HL-60 (cell line): ENCODE data around the gene HPCAL4.

Source experiments
- DNase-seq, 2 experiments: peaks; one replicate each; pipeline ENCODE4 v3.0.0-alpha.2; 2010 to 2020; ENCODE audit warnings: low read depth in 1 of 2, low spot score in 1 of 2
- H3K27ac ChIP-seq: fragments of 250-450 bp; sonication (Bioruptor Pico); replicated peaks from 2 replicates; pipeline ENCODE4 v1.5.1; 2020; ENCODE audit warnings: mild to moderate bottlenecking, moderate library complexity
- H3K27me3 ChIP-seq: fragments of 250-450 bp; sonication (Bioruptor Pico); 2 replicates; pipeline ENCODE4 v1.5.1; 2021; ENCODE audit warnings: mild to moderate bottlenecking, moderate library complexity; ENCODE audit not compliant: insufficient read depth, poor library complexity, severe bottlenecking
- H3K4me3 ChIP-seq: replicated peaks from 2 replicates; pipeline ENCODE4 v1.5.1; 2011; ENCODE audit warnings: mild to moderate bottlenecking, control low read depth, low read length; ENCODE audit not compliant: insufficient read depth
- GABPA ChIP-seq: IDR thresholded peaks from 2 replicates; pipeline ENCODE4 v1.6.1; 2012; ENCODE audit warnings: low read depth
- POLR2AphosphoS5 ChIP-seq: IDR thresholded peaks from 2 replicates; pipeline ENCODE4 v1.6.1; 2012; ENCODE audit warnings: low read depth
- SPI1 ChIP-seq: IDR thresholded peaks from 2 replicates; pipeline ENCODE4 v1.6.1; 2012; ENCODE audit warnings: low read depth, mild to moderate bottlenecking, borderline replicate concordance
- TF ChIP-seq, protein P1 (sequence below): IDR thresholded peaks from 2 replicates; pipeline ENCODE4 v1.6.1; 2012; ENCODE audit warnings: low read depth; ENCODE audit not compliant: insufficient replicate concordance
- TF ChIP-seq, protein P2 (sequence below): IDR thresholded peaks from one replicate; pipeline ENCODE4 v1.5.1; 2011; ENCODE audit warnings: low read length, control low read depth, inconsistent platforms; ENCODE audit not compliant: insufficient read depth

The HPCAL4 gene

DNA sequence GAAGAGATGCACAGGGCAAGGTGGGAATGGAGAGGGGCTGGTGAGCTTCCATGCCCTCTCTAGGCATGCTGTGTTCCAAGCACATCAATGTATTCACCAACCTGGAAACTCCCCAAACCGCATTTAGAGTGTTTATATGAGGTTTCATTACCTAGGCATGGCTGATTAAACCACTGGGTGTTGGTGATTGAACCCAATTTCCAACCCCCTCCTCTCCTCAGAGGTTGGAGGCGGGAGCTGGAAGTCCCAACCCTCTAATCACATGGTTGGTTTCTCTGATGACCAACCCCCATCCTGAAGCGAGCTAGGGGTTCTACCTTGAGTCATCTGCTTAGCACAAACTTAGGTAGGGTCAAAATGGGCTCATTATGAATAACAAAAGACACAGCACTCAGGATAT is 44.5 kb upstream of the HPCAL4 start:
- Histone ChIP-seq H3K27me3 (peaks cover 12% of the 10 kb centered on the region), H3K4me3 (no peak overlapping the region), H3K27ac (no peak overlapping the region)
- DNase-seq = no peak
- TF ChIP-seq, protein P1, sequence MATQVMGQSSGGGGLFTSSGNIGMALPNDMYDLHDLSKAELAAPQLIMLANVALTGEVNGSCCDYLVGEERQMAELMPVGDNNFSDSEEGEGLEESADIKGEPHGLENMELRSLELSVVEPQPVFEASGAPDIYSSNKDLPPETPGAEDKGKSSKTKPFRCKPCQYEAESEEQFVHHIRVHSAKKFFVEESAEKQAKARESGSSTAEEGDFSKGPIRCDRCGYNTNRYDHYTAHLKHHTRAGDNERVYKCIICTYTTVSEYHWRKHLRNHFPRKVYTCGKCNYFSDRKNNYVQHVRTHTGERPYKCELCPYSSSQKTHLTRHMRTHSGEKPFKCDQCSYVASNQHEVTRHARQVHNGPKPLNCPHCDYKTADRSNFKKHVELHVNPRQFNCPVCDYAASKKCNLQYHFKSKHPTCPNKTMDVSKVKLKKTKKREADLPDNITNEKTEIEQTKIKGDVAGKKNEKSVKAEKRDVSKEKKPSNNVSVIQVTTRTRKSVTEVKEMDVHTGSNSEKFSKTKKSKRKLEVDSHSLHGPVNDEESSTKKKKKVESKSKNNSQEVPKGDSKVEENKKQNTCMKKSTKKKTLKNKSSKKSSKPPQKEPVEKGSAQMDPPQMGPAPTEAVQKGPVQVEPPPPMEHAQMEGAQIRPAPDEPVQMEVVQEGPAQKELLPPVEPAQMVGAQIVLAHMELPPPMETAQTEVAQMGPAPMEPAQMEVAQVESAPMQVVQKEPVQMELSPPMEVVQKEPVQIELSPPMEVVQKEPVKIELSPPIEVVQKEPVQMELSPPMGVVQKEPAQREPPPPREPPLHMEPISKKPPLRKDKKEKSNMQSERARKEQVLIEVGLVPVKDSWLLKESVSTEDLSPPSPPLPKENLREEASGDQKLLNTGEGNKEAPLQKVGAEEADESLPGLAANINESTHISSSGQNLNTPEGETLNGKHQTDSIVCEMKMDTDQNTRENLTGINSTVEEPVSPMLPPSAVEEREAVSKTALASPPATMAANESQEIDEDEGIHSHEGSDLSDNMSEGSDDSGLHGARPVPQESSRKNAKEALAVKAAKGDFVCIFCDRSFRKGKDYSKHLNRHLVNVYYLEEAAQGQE = no peak
- TF ChIP-seq SPI1 = no peak
- no peak for TF ChIP-seq POLR2AphosphoS5
- TF ChIP-seq, protein P2, sequence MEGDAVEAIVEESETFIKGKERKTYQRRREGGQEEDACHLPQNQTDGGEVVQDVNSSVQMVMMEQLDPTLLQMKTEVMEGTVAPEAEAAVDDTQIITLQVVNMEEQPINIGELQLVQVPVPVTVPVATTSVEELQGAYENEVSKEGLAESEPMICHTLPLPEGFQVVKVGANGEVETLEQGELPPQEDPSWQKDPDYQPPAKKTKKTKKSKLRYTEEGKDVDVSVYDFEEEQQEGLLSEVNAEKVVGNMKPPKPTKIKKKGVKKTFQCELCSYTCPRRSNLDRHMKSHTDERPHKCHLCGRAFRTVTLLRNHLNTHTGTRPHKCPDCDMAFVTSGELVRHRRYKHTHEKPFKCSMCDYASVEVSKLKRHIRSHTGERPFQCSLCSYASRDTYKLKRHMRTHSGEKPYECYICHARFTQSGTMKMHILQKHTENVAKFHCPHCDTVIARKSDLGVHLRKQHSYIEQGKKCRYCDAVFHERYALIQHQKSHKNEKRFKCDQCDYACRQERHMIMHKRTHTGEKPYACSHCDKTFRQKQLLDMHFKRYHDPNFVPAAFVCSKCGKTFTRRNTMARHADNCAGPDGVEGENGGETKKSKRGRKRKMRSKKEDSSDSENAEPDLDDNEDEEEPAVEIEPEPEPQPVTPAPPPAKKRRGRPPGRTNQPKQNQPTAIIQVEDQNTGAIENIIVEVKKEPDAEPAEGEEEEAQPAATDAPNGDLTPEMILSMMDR = no peak
- TF ChIP-seq GABPA = no peak

DNA sequence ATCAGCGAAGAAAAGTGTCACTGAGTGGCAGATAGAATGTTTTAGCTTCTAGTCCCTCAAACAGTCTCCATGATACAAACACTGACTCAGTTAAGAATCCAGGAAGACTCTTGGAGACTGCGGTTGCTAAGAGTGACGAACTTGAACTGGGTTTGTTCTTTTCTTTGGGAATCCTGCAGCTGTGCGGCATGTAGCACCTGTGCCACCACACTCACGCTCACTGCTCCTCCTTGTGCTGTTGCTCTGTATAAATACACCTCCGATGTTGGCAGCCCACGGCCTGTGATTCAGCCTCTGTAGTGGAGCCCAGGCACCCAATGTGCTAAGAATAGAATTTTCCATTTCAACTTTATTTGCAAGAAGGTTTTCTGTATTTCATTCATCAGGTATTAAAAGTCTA is 41.9 kb upstream of the HPCAL4 start:
- Histone ChIP-seq H3K27ac (no peak overlapping the region), H3K27me3 (peaks cover 28% of the 10 kb centered on the region), H3K4me3 (no peak overlapping the region)
- no peak for DNase-seq
- TF ChIP-seq, protein P2 = no peak
- TF ChIP-seq SPI1 (no peak), POLR2AphosphoS5 (no peak)

DNA sequence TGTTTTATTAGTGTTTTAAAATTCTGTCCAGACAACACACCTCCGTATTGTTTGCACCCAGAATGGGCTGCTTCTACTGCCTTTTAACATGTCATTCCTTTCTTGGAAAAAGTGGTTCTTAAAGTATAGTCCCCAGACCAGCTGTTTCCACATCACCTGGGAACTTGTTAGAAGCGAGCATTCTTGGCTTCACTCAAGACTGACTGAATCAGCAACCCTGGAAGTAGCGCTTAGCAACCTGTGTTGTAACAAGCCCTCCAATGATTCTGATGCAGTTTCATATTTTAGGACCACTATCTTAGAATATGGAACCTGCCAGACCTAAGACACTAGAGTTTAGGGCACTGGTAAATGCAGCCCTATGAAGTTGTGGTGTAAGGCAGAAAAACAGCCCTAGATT is 41.5 kb upstream of the HPCAL4 start:
- no peak overlapping the region for H3K4me3 ChIP-seq
- H3K27me3 ChIP-seq = peaks cover 29% of the 10 kb centered on the region
- no peak overlapping the region for H3K27ac ChIP-seq
- no peak for DNase-seq
- TF ChIP-seq, protein P2 = no peak
- TF ChIP-seq SPI1 (no peak), GABPA (no peak)
- TF ChIP-seq, protein P1 = no peak

DNA sequence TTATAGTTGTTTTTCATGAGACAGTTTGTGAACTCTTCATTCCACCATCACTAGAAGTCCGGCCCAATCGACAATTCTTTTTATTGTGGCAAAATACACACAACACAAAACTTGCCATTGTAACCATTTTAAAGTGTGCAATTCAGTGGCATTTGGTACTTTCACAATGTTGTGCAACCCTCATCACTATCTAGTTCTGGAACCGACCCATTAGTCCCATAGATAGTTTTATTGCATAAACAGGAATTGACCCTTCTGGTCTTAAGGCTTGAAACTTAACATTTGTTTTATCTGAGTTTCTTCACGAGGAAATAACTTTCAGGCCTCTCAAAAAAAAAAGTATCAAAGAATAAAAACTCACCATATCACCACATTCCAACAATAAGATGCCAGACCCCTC is 38.6 kb upstream of the HPCAL4 start:
- no peak overlapping the region for H3K27ac ChIP-seq
- H3K27me3 ChIP-seq = peaks cover 50% of the 10 kb centered on the region
- H3K4me3 ChIP-seq = no peak overlapping the region
- DNase-seq = no peak
- TF ChIP-seq GABPA (no peak), SPI1 (no peak), POLR2AphosphoS5 (no peak)
- TF ChIP-seq, protein P1 = no peak
- TF ChIP-seq, protein P2 = no peak
